ENCODE measurements around the gene TNFAIP2.

DNA sequence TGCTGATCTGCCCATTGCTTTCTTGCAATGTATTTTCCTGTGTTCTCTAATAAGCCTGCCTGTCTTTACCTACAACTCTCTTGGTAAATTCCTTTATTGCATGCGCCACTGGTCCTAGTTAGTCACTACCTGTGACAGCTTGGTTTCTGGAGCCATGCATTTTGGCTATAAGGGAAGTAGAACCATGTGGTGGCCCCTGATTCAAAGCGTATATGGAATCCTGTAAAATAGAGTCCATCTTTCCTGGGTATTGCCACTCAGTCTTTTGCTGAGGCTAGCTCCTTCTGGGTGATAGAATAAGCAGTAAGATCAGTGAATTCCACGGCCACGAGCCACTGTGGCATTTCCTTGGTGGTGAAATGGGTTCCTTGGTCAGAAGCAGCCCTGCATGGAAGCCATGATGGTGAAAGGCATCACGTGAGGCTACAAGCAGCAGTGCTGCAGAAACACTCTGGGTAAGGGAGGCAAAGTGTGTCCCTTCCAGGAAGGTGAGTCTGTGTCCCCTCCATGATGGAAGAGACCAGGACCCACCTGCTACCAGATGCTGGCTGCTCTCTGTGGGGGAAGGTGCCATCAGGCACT is 19.6 kb downstream of the TNFAIP2 start:
- TF ChIP-seq, protein P1, sequence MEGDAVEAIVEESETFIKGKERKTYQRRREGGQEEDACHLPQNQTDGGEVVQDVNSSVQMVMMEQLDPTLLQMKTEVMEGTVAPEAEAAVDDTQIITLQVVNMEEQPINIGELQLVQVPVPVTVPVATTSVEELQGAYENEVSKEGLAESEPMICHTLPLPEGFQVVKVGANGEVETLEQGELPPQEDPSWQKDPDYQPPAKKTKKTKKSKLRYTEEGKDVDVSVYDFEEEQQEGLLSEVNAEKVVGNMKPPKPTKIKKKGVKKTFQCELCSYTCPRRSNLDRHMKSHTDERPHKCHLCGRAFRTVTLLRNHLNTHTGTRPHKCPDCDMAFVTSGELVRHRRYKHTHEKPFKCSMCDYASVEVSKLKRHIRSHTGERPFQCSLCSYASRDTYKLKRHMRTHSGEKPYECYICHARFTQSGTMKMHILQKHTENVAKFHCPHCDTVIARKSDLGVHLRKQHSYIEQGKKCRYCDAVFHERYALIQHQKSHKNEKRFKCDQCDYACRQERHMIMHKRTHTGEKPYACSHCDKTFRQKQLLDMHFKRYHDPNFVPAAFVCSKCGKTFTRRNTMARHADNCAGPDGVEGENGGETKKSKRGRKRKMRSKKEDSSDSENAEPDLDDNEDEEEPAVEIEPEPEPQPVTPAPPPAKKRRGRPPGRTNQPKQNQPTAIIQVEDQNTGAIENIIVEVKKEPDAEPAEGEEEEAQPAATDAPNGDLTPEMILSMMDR (IDR thresholded peaks at IDR 0.05): no peak
- no peak for TF ChIP-seq POLR2A (IDR thresholded peaks at IDR 0.05)

All from breast epithelium (tissue), 3 donors.